Endothelial cell (in vitro differentiated cells): ENCODE measurements around the gene TRIO. TPM values are rescaled to one million over a fixed set of nuclear protein-coding genes. Genes with fewer than 3 reads are reported as not detected.

Source experiments
- DNase-seq: peaks from one replicate; pipeline ENCODE4 v3.0.0; 2021; ENCODE audit warnings: low spot score
- H3K27ac Mint-ChIP-seq: one replicate; pipeline ENCODE4 v1.8.0; 2021; ENCODE audit warnings: mixed read lengths, inconsistent platforms; ENCODE audit not compliant: unreplicated experiment
- H3K27me3 Mint-ChIP-seq: one replicate; pipeline ENCODE4 v1.8.0; 2021; ENCODE audit warnings: mild to moderate bottlenecking, moderate library complexity, mixed read lengths, inconsistent platforms; ENCODE audit not compliant: unreplicated experiment
- H3K36me3 Mint-ChIP-seq: one replicate; pipeline ENCODE4 v1.8.0; 2021; ENCODE audit warnings: mild to moderate bottlenecking, low read depth, mixed read lengths, inconsistent platforms; ENCODE audit not compliant: unreplicated experiment
- H3K4me1 Mint-ChIP-seq: one replicate; pipeline ENCODE4 v1.8.0; 2021; ENCODE audit warnings: mild to moderate bottlenecking, mixed read lengths, inconsistent platforms; ENCODE audit not compliant: unreplicated experiment
- H3K4me3 Mint-ChIP-seq: one replicate; pipeline ENCODE4 v1.8.0; 2021; ENCODE audit warnings: mild to moderate bottlenecking, mixed read lengths, inconsistent platforms; ENCODE audit not compliant: unreplicated experiment
- H3K9me3 Mint-ChIP-seq: one replicate; pipeline ENCODE4 v1.8.0; 2021; ENCODE audit warnings: mixed read lengths, inconsistent platforms; ENCODE audit not compliant: unreplicated experiment
- CTCF ChIP-seq: fragments of 200-600 bp; sonication (generic); IDR thresholded peaks from one replicate; pipeline ENCODE4 v1.5.0; 2021; ENCODE audit warnings: antibody characterized with exemption; ENCODE audit not compliant: unreplicated experiment
- total RNA-seq: library from RNA; stranded (reverse); fragmentation: NEBNext Ultra II Directional; extraction: Animal tissue kit (Norgen Biotek cat#: 25700); gene quantifications from one replicate; pipeline ENCODE4 v1.2.1, GENCODE V29; 2021; ENCODE audit not compliant: unreplicated experiment

TRIO gene
- total RNA-seq, 1 donor from 2014 or later: 229 TPM

DNA sequence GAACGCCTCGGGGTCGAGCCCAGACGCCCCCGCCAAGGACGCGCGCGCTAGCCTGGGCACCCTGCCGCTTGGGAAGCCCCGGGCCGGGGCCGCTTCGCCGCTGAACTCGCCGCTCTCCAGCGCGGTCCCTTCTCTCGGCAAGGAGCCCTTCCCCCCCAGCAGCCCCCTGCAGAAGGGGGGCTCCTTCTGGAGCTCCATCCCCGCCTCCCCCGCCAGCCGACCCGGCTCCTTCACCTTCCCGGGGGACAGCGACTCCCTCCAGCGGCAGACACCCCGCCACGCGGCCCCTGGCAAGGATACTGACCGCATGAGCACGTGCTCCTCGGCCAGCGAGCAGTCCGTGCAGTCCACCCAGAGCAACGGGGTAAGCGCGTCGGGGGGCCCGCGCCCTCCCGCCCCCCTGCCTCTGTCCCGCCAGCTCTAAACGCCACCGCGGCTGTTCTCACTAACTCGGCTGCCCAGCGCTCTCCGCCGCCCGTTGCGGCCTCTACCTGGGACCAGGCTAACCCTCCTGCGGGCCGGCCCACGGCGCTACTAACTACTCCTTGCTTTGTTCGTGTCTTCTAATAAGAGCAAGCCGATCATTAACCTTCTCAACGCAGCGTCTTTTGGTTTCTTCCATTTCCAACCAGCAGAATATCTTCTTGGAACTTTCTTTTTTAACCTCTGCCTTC is 344.9 kb downstream of the TRIO start:
- H3K27me3 Mint-ChIP-seq: peaks cover 13% of the 10 kb centered on the region
- peak overlapping the region; percentile 61 for H3K4me3 Mint-ChIP-seq
- peak; percentile 26 for DNase-seq
- TF ChIP-seq CTCF: no peak
- peaks cover 29% of the 10 kb centered on the region for H3K4me1 Mint-ChIP-seq
- H3K36me3 Mint-ChIP-seq: peaks cover 71% of the 10 kb centered on the region
- H3K9me3 Mint-ChIP-seq: no peaks in the 10 kb centered on the region
- H3K27ac Mint-ChIP-seq: peak overlapping the region; percentile 43

DNA sequence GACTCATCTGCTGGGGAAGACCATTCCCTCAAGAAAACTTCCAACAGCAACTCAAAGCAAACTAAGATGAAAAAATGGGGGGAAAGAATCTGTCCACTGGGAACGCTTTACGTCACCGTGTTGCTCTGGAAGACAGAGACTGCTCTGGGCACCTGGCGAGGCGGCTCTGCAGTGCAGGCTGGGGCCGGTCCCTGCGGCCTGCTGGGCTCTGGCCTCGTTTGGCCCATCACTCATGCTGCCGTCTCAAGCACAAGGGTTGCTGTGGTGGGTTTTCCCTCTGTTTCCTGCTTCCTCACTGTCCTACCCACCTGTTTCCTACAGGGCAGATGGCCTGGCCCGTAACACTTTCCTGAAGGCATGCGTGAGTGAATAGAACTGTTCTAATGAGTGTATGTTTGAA is 345.6 kb downstream of the TRIO start:
- peak; percentile 42 for DNase-seq
- Mint-ChIP-seq H3K9me3 (no peaks in the 10 kb centered on the region), H3K4me1 (peaks cover 27% of the 10 kb centered on the region), H3K36me3 (peaks cover 73% of the 10 kb centered on the region), H3K4me3 (peak overlapping the region; percentile 61), H3K27ac (peak overlapping the region; percentile 43), H3K27me3 (peaks cover 12% of the 10 kb centered on the region)
- no peak for TF ChIP-seq CTCF

GRCh38 chr5:14489643-14490042 is 346.5 kb downstream of the TRIO start:
- peaks cover 10% of the 10 kb centered on the region for H3K27me3 Mint-ChIP-seq
- H3K4me3 Mint-ChIP-seq: no peak overlapping the region
- no peak for TF ChIP-seq CTCF
- DNase-seq: no peak
- H3K36me3 Mint-ChIP-seq: peaks cover 64% of the 10 kb centered on the region
- H3K4me1 Mint-ChIP-seq: peaks cover 18% of the 10 kb centered on the region
- no peak overlapping the region for H3K27ac Mint-ChIP-seq
- no peaks in the 10 kb centered on the region for H3K9me3 Mint-ChIP-seq

- DNase-seq: no peak
- H3K4me1 Mint-ChIP-seq: peaks cover 11% of the 10 kb centered on the region
- peak overlapping the region; percentile 39 for H3K27ac Mint-ChIP-seq
- H3K36me3 Mint-ChIP-seq: peaks cover 63% of the 10 kb centered on the region
- peak overlapping the region; percentile 54 for H3K4me3 Mint-ChIP-seq
- no peak for TF ChIP-seq CTCF
- H3K9me3 Mint-ChIP-seq: no peaks in the 10 kb centered on the region
- H3K27me3 Mint-ChIP-seq: peaks cover 10% of the 10 kb centered on the region
These were observed 347.2 kb downstream of the TRIO start for GRCh38 chr5:14490309-14490711.
